Tibial nerve (tissue), 3 donors: Measurements from ENCODE around the gene TAPT1.

Experiments
- POLR2A ChIP-seq, 2 donors: fragments of 450-650 bp; IDR thresholded peaks; one replicate each; pipeline ENCODE4 v1.6.1; 2017; ENCODE audit warnings: antibody characterized with exemption in 2 of 2, mild to moderate bottlenecking in 2 of 2, moderate library complexity in 2 of 2
- TF ChIP-seq, protein P1 (sequence below), 5 experiments: fragments of 200-600 bp in 3 of 5; fragments of 450-650 bp in 2 of 5; sonication (generic) in 3 of 5; IDR thresholded peaks; one replicate each; pipeline ENCODE4 v1.5.1; 2016 to 2019; ENCODE audit warnings: antibody characterized with exemption in 5 of 5, mild to moderate bottlenecking in 3 of 5, moderate library complexity in 2 of 5

DNA sequence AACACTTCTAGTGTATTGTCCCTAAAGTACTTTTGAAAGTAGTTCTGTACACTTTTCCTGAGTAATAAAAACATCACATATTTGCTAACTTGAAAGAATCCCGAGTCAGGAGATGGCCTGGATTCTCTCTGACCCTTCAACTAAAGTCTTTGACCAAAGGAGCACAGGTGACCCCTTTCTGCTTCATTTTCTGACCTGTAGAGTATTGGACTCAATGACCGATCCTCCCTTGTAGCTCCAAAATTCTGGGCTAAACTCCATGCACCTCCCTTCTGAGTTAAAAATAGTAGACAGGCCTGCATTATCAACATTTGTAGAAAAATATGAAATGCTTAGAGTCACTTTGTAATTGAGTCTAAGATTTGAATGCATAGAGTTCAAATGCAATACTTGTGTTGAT lies 4.0 kb upstream of the TAPT1 start:
- TF ChIP-seq POLR2A (IDR thresholded peaks at IDR 0.05), result no peak
- TF ChIP-seq, protein P1, sequence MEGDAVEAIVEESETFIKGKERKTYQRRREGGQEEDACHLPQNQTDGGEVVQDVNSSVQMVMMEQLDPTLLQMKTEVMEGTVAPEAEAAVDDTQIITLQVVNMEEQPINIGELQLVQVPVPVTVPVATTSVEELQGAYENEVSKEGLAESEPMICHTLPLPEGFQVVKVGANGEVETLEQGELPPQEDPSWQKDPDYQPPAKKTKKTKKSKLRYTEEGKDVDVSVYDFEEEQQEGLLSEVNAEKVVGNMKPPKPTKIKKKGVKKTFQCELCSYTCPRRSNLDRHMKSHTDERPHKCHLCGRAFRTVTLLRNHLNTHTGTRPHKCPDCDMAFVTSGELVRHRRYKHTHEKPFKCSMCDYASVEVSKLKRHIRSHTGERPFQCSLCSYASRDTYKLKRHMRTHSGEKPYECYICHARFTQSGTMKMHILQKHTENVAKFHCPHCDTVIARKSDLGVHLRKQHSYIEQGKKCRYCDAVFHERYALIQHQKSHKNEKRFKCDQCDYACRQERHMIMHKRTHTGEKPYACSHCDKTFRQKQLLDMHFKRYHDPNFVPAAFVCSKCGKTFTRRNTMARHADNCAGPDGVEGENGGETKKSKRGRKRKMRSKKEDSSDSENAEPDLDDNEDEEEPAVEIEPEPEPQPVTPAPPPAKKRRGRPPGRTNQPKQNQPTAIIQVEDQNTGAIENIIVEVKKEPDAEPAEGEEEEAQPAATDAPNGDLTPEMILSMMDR (IDR thresholded peaks at IDR 0.05), result no peak
